GM11168 (cell line): ENCODE results near the gene HELZ.
"Not testable (repeated sequence)": the region's sequence is repeated elsewhere in the genome, so short reads cannot be mapped to it uniquely, and the experiment has no call there.

Experiments used
- in situ Hi-C: fragments of 300-500 bp; cut with MboI; formaldehyde crosslinking; loops from one replicate; pipeline ENCODE4 v1.12.0; 2022; ENCODE audit warnings: low sequenced_read_pairs; ENCODE audit not compliant: unreplicated experiment

HELZ gene

GRCh38 chr17:67272312-67273047 is 27.5 kb upstream of the HELZ start:
- in situ Hi-C loops = no loop called here

GRCh38 chr17:67271187-67271586 is 26.2 kb upstream of the HELZ start:
- in situ Hi-C loops = not testable (repeated sequence)

GRCh38 chr17:67270416-67270815 is 25.4 kb upstream of the HELZ start:
- in situ Hi-C loops = no loop called here

- in situ Hi-C loops = no loop called here
These were observed 21.5 kb upstream of the HELZ start for GRCh38 chr17:67266496-67266895.

GRCh38 chr17:67265436-67266019 is 20.5 kb upstream of the HELZ start:
- in situ Hi-C loops = no loop called here

- in situ Hi-C loops = no loop called here
These were observed 17.6 kb upstream of the HELZ start for GRCh38 chr17:67262435-67263117.

GRCh38 chr17:67260170-67260987 is 15.4 kb upstream of the HELZ start:
- in situ Hi-C loops = no loop called here

- in situ Hi-C loops = no loop called here
These were observed 13.9 kb upstream of the HELZ start for GRCh38 chr17:67258821-67259468.

GRCh38 chr17:67256075-67256732 is 11.2 kb upstream of the HELZ start:
- in situ Hi-C loops = no loop called here

- in situ Hi-C loops = no loop called here
These were observed 8.4 kb upstream of the HELZ start for GRCh38 chr17:67253384-67253783.

GRCh38 chr17:67251586-67251985 is 6.6 kb upstream of the HELZ start:
- in situ Hi-C loops = not testable (repeated sequence)

- in situ Hi-C loops = no loop called here
These were observed 3.3 kb upstream of the HELZ start for GRCh38 chr17:67248291-67248690.

GRCh38 chr17:67247416-67247900 is 2.5 kb upstream of the HELZ start:
- in situ Hi-C loops = no loop called here

GRCh38 chr17:67246653-67247415 is 1.8 kb upstream of the HELZ start:
- in situ Hi-C loops = no loop called here

- in situ Hi-C loops = no loop called here
These were observed 1.3 kb upstream of the HELZ start for GRCh38 chr17:67246403-67246652.

GRCh38 chr17:67245694-67246402 is 852 bp upstream of the HELZ start:
- in situ Hi-C loops = no loop called here

- in situ Hi-C loops = no loop called here
These were observed 444 bp downstream of the HELZ start for GRCh38 chr17:67244431-67245072.

- in situ Hi-C loops = no loop called here
These were observed 1.7 kb downstream of the HELZ start for GRCh38 chr17:67243284-67243683.
